WTC11 (cell line): ENCODE data around the gene STAC. TPM values are rescaled to one million over a fixed set of nuclear protein-coding genes. Genes with fewer than 3 reads are reported as not detected.

Experiments used
- ATAC-seq: fragments of 200-7000 bp; cut with Tn5 transposase; 2 replicates; pipeline ENCODE4 v1.10.0; 2021; ENCODE audit warnings: mild to moderate bottlenecking, moderate library complexity
- CTCF ChIA-PET: fragments of 300-600 bp; sonication (Branson Sonifier 250); formaldehyde crosslinking; loops from one replicate; lab custom pipeline; 2021; ENCODE audit warnings: antibody characterized with exemption; lab: Charles Lee
- POLR2A ChIA-PET: fragments of 350-600 bp; sonication (Branson Sonifier 250); formaldehyde crosslinking; loops from one replicate; lab custom pipeline; 2021; ENCODE audit warnings: antibody characterized with exemption; lab: Charles Lee
- DNase-seq: peaks from one replicate; pipeline ENCODE4 v3.0.0; 2021; ENCODE audit warnings: low spot score
- H3K27ac Mint-ChIP-seq: 2 replicates; pipeline ENCODE4 v1.8.0; 2021; ENCODE audit warnings: mixed read lengths
- H3K27me3 Mint-ChIP-seq: 2 replicates; pipeline ENCODE4 v1.8.0; 2021; ENCODE audit warnings: low read depth, mild to moderate bottlenecking, moderate library complexity, mixed read lengths
- H3K36me3 Mint-ChIP-seq: 2 replicates; pipeline ENCODE4 v1.8.0; 2021; ENCODE audit warnings: mixed read lengths
- H3K4me1 Mint-ChIP-seq: 2 replicates; pipeline ENCODE4 v1.8.0; 2022; ENCODE audit warnings: mixed read lengths
- H3K4me3 Mint-ChIP-seq: 2 replicates; pipeline ENCODE4 v1.8.0; 2021; ENCODE audit warnings: mild to moderate bottlenecking, moderate library complexity, mixed read lengths
- H3K9me3 Mint-ChIP-seq: 2 replicates; pipeline ENCODE4 v1.8.0; 2021; ENCODE audit warnings: mixed read lengths
- AFF4 ChIP-seq: sonication (generic); formaldehyde crosslinking; IDR thresholded peaks from 2 replicates; pipeline ENCODE4 v1.8.1; 2023; ENCODE audit warnings: mild to moderate bottlenecking, missing genetic modification reagents, borderline replicate concordance
- AR ChIP-seq: fragments of 250-450 bp; sonication (Bioruptor Pico); IDR thresholded peaks from 2 replicates; pipeline ENCODE4 v1.9.0; 2021; ENCODE audit warnings: mild to moderate bottlenecking
- ATF2 ChIP-seq: sonication (generic); formaldehyde crosslinking; IDR thresholded peaks from 2 replicates; pipeline ENCODE4 v1.8.1; 2022; ENCODE audit warnings: low read depth, missing genetic modification reagents, borderline replicate concordance
- CDX4 ChIP-seq: fragments of 250-450 bp; sonication (Bioruptor Pico); IDR thresholded peaks from 2 replicates; pipeline ENCODE4 v1.9.0; 2021; ENCODE audit warnings: moderate library complexity, mild to moderate bottlenecking, inconsistent platforms, borderline replicate concordance
- CREM ChIP-seq: sonication (generic); formaldehyde crosslinking; IDR thresholded peaks from 2 replicates; pipeline ENCODE4 v1.8.1; 2022; ENCODE audit warnings: mild to moderate bottlenecking, missing genetic modification reagents, moderate library complexity
- CTCF ChIP-seq: fragments of 200-600 bp; IDR thresholded peaks from 2 replicates; pipeline ENCODE4 v1.8.0; 2022; ENCODE audit warnings: antibody characterized with exemption
- NFATC4 ChIP-seq: fragments of 250-450 bp; sonication (Bioruptor Pico); IDR thresholded peaks from 2 replicates; pipeline ENCODE4 v1.9.0; 2021; ENCODE audit warnings: mild to moderate bottlenecking
- NFE2L1 ChIP-seq: sonication (generic); formaldehyde crosslinking; IDR thresholded peaks from 2 replicates; pipeline ENCODE4 v1.8.1; 2023; ENCODE audit warnings: missing genetic modification reagents
- NR1H2 ChIP-seq: sonication (generic); formaldehyde crosslinking; IDR thresholded peaks from 2 replicates; pipeline ENCODE4 v1.9.0; 2021; ENCODE audit warnings: mild to moderate bottlenecking, moderate library complexity, missing genetic modification reagents
- PREB ChIP-seq: sonication (generic); formaldehyde crosslinking; IDR thresholded peaks from 2 replicates; pipeline ENCODE4 v1.8.1; 2022; ENCODE audit warnings: mild to moderate bottlenecking, missing genetic modification reagents, moderate library complexity, borderline replicate concordance
- SMAD3 ChIP-seq: sonication (generic); formaldehyde crosslinking; IDR thresholded peaks from 2 replicates; pipeline ENCODE4 v1.8.0; 2022; ENCODE audit warnings: missing genetic modification reagents, mild to moderate bottlenecking, borderline replicate concordance
- ZBTB43 ChIP-seq: sonication (generic); formaldehyde crosslinking; IDR thresholded peaks from 2 replicates; pipeline ENCODE4 v1.8.1; 2023; ENCODE audit warnings: mild to moderate bottlenecking, missing genetic modification reagents
- ZMAT4 ChIP-seq: fragments of 250-450 bp; sonication (Bioruptor Pico); IDR thresholded peaks from 2 replicates; pipeline ENCODE4 v1.9.0; 2021; ENCODE audit warnings: mild to moderate bottlenecking
- ZNF138 ChIP-seq: sonication (generic); formaldehyde crosslinking; conservative IDR thresholded peaks from 2 replicates; pipeline ENCODE4 v1.8.1; 2022; ENCODE audit warnings: mild to moderate bottlenecking, moderate library complexity, missing genetic modification reagents
- ZNF423 ChIP-seq: fragments of 250-450 bp; sonication (Bioruptor Pico); IDR thresholded peaks from 2 replicates; pipeline ENCODE4 v2.1.2; 2022; ENCODE audit warnings: mild to moderate bottlenecking, moderate library complexity
- ZNF425 ChIP-seq: fragments of 250-450 bp; sonication (Bioruptor Pico); conservative IDR thresholded peaks from 2 replicates; pipeline ENCODE4 v1.9.0; 2021; ENCODE audit warnings: mild to moderate bottlenecking
- ZNF512 ChIP-seq: sonication (generic); formaldehyde crosslinking; IDR thresholded peaks from 2 replicates; pipeline ENCODE4 v1.8.1; 2022; ENCODE audit warnings: missing genetic modification reagents, borderline replicate concordance
- total RNA-seq: library from RNA; stranded (reverse); gene quantifications from 3 replicates; pipeline ENCODE4 v1.2.3, GENCODE V29; 2021

STAC gene
- total RNA-seq, 1 experiment from 2014 or later = 5.6 TPM

GRCh38 chr3:36486009-36486795 is 105.9 kb downstream of the STAC start (continued):
- no peak for TF ChIP-seq AR (CRISPR knock-in tag)
- no peak for TF ChIP-seq NFATC4 (CRISPR knock-in tag)
- TF ChIP-seq CTCF = no peak
- TF ChIP-seq ZNF425 (CRISPR knock-in tag) = no peak
- TF ChIP-seq ZNF138 (CRISPR knock-in tag) = no peak
- TF ChIP-seq AFF4 (CRISPR knock-in tag) = no peak
- TF ChIP-seq ZNF423 (CRISPR knock-in tag) = no peak
- no peak for TF ChIP-seq PREB (CRISPR knock-in tag)
- no peak for TF ChIP-seq CREM (CRISPR knock-in tag)
- TF ChIP-seq ATF2 = no peak
- TF ChIP-seq, all 79 proteins: peak for 0

GRCh38 chr3:36487616-36488015 is 107.3 kb downstream of the STAC start:
- Mint-ChIP-seq H3K36me3 (peaks cover 10% of the 10 kb centered on the region; the same call in 1 of the 2 replicates), H3K4me3 (no peak overlapping the region), H3K27me3 (no peaks in the 10 kb centered on the region), H3K9me3 (no peaks in the 10 kb centered on the region; the same call in 1 of the 2 replicates), H3K27ac (no peak overlapping the region), H3K4me1 (peaks cover 40% of the 10 kb centered on the region)
- ATAC-seq (no peak), DNase-seq (no peak)
- ChIA-PET CTCF (no interaction called here), POLR2A (no interaction called here)
- TF ChIP-seq ZMAT4 (CRISPR knock-in tag) = no peak
- TF ChIP-seq ZNF512 (CRISPR knock-in tag) = no peak
- TF ChIP-seq SMAD3 (CRISPR knock-in tag) = no peak
- no peak for TF ChIP-seq NFE2L1
- no peak for TF ChIP-seq ZBTB43 (CRISPR knock-in tag)
- TF ChIP-seq NR1H2 (CRISPR knock-in tag) = no peak
- TF ChIP-seq CDX4 (CRISPR knock-in tag) = no peak
